ENCODE measurements around the gene CCL21.

Gene CCL21

DNA sequence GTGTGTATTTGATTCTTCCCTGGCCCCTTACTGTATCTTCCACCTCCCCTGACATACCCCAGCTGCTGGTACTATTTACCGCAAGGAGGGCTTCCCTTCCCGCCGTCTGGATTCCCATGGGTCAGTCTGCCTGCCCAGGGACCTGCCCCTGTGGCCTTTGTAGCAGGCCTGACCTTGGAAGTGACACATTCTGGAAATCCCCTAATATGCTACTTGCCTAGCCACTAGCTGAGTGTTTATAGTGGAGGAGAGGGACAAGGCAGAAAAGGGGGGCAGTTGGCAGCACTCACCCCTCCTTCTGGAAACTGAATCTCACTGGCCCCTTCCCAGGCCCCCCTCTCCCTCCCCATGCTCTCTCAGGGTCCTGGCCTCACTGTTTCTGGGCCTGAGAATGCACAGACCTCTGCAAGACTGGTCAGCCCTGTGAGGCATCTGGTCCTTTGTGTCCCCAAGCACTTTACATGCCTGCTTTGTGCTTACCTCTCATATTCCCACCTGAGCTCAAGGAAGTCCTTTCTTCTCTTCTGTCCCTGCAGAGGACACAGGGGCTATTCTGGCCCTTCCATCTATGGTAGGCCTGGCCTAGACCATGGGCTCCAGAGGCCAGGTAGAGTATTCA lies 8.2 kb upstream of the CCL21 start:
- DNase-seq (ENCODE audit: low read depth) = no peak
- H3K4me3 ChIP-seq (ENCODE audit: low read depth, low read length) = no peak overlapping the region
- no peak for TF ChIP-seq CTCF (IDR thresholded peaks at IDR 0.05; ENCODE audit: low read depth, low read length, missing control alignments)

- DNase-seq (ENCODE audit: low read depth) = no peak
- no peak for TF ChIP-seq CTCF (IDR thresholded peaks at IDR 0.05; ENCODE audit: low read depth, low read length, missing control alignments)
Measured at GRCh38 chr9:34716711-34717110, 6.8 kb upstream of the CCL21 start.

DNA sequence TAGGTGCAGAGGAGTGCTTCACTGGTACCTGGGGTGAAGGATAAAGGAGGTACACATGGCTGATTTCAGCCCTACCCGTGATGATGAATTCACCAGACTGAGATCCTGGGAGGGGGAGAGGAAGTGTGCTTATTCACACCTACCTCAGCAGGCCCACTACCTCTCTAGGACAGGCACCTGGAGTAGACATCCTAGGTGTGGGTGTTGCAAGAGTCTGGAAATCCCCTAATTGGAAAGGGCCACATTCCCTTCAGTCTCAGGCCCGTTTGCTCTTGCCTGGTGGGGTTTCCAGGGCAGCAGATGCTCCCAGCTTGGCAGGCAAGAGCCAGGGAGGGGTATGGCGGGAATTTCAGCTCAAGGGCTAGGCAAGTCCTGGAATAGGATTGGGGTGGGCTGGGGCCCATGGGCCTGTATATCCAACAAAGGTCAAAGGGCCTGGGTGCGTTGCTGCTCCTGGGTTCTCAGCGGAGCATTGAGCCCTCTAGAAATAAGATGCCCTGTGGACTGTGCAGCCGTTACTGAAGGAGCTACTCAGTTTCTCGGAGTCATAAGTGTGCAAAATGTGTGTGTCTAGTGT lies 5.8 kb upstream of the CCL21 start:
- TF ChIP-seq CTCF (IDR thresholded peaks at IDR 0.05; ENCODE audit: low read depth, low read length, missing control alignments) = no peak
- H3K4me3 ChIP-seq (ENCODE audit: low read depth, low read length) = no peak overlapping the region
- no peak for DNase-seq (ENCODE audit: low read depth)

More at GRCh38 chr9:34716711-34717110, 6.8 kb upstream of the CCL21 start:
- H3K4me3 ChIP-seq (ENCODE audit: low read depth, low read length) = no peak overlapping the region

DNA sequence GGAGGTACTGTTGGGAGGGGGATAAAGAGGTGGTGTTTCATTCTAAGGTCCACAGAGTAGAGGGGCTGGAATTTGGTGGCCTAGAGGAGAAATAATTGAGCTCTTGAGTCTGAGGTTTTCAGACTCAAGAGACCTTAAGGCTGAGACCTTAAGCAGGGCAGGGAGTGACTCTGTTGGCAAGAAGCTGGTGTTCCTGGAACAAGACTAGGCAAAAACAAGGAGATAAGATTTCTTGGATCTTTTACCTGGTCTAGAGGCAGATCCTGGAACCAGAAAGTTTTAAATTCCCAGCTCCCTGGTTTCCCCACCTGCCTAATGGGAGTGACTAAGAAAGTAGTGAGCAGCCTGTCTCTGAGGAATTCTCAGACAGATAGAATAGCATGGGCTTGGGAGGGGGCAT lies 4.1 kb upstream of the CCL21 start:
- no peak overlapping the region for H3K4me3 ChIP-seq (ENCODE audit: low read depth, low read length)
- TF ChIP-seq CTCF (IDR thresholded peaks at IDR 0.05; ENCODE audit: low read depth, low read length, missing control alignments) = no peak
- no peak for DNase-seq (ENCODE audit: low read depth)

- H3K4me3 ChIP-seq (ENCODE audit: low read depth, low read length) = no peak overlapping the region
- DNase-seq (ENCODE audit: low read depth) = no peak
Measured at GRCh38 chr9:34712140-34712539, 2.2 kb upstream of the CCL21 start.

GRCh38 chr9:34709196-34709978 lies 549 bp downstream of the CCL21 start:
- TF ChIP-seq CTCF (IDR thresholded peaks at IDR 0.05; ENCODE audit: low read depth, low read length, missing control alignments) = no peak
- H3K4me3 ChIP-seq (ENCODE audit: low read depth, low read length) = no peak overlapping the region
- DNase-seq (ENCODE audit: low read depth) = no peak

More at GRCh38 chr9:34712140-34712539, 2.2 kb upstream of the CCL21 start:
- no peak for TF ChIP-seq CTCF (IDR thresholded peaks at IDR 0.05; ENCODE audit: low read depth, low read length, missing control alignments)

All from GM12864 (cell line).